ENCODE results near the gene HACD2.

The HACD2 gene

DNA sequence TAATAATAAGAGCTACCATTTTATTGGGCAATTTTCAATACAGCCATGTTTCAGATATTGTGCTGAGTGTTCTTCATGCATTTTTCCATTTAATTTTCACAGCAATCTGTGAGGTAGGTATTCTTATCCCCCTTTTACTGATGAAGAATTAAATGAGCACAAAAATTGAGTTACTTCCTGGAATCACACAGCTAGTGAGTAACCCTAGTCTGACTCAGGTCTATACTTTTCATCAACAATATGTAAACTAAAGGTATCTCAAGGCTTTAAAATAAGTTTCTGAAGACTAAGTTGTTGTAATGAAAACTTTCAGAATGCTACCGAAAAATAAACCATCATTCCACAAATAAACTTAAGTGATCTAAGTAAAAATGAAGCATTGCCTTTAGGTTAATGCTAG is 22.3 kb downstream of the HACD2 start:
- no peaks in the 10 kb centered on the region for H3K27me3 ChIP-seq (replicated peaks; ENCODE audit: control insufficient read depth, insufficient read depth, low read length)
- H3K4me3 ChIP-seq (replicated peaks; ENCODE audit: low read depth, low read length): no peak overlapping the region
- TF ChIP-seq, protein P1, sequence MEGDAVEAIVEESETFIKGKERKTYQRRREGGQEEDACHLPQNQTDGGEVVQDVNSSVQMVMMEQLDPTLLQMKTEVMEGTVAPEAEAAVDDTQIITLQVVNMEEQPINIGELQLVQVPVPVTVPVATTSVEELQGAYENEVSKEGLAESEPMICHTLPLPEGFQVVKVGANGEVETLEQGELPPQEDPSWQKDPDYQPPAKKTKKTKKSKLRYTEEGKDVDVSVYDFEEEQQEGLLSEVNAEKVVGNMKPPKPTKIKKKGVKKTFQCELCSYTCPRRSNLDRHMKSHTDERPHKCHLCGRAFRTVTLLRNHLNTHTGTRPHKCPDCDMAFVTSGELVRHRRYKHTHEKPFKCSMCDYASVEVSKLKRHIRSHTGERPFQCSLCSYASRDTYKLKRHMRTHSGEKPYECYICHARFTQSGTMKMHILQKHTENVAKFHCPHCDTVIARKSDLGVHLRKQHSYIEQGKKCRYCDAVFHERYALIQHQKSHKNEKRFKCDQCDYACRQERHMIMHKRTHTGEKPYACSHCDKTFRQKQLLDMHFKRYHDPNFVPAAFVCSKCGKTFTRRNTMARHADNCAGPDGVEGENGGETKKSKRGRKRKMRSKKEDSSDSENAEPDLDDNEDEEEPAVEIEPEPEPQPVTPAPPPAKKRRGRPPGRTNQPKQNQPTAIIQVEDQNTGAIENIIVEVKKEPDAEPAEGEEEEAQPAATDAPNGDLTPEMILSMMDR (IDR thresholded peaks at IDR 0.05; ENCODE audit: insufficient read depth, low read length, poor library complexity, severe bottlenecking): no peak
- H3K36me3 ChIP-seq (ENCODE audit: control insufficient read depth, insufficient read depth, low read length): peaks cover 4% of the 10 kb centered on the region
- no peak for DNase-seq (ENCODE audit: extremely low read depth, insufficient read length)

DNA sequence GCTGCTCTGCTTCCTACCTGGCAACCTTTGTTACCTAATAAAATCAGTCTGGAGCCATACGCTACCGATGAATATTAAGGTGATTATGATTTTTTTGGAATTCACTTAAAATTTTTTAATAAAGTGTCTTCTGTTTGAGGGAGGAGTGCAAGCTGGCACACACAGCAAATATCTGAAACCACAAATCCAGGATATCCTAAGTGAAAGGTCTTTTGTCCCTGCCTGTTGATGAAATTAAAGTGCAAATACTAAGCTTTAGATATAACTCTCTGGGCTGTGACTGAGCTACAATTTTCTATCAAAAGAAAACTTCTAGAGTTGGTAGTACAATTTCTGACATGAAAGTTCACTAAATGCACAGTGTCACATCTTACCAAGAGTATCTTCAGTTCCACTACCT is 23.7 kb downstream of the HACD2 start:
- Histone ChIP-seq H3K36me3 (ENCODE audit: control insufficient read depth, insufficient read depth, low read length) (peaks cover 2% of the 10 kb centered on the region; the same call in 1 of the 2 replicates), H3K27me3 (replicated peaks; ENCODE audit: control insufficient read depth, insufficient read depth, low read length) (no peaks in the 10 kb centered on the region), H3K4me3 (replicated peaks; ENCODE audit: low read depth, low read length) (no peak overlapping the region)
- no peak for DNase-seq (ENCODE audit: extremely low read depth, insufficient read length)
- TF ChIP-seq, protein P1 (IDR thresholded peaks at IDR 0.05; ENCODE audit: insufficient read depth, low read length, poor library complexity, severe bottlenecking): no peak

DNA sequence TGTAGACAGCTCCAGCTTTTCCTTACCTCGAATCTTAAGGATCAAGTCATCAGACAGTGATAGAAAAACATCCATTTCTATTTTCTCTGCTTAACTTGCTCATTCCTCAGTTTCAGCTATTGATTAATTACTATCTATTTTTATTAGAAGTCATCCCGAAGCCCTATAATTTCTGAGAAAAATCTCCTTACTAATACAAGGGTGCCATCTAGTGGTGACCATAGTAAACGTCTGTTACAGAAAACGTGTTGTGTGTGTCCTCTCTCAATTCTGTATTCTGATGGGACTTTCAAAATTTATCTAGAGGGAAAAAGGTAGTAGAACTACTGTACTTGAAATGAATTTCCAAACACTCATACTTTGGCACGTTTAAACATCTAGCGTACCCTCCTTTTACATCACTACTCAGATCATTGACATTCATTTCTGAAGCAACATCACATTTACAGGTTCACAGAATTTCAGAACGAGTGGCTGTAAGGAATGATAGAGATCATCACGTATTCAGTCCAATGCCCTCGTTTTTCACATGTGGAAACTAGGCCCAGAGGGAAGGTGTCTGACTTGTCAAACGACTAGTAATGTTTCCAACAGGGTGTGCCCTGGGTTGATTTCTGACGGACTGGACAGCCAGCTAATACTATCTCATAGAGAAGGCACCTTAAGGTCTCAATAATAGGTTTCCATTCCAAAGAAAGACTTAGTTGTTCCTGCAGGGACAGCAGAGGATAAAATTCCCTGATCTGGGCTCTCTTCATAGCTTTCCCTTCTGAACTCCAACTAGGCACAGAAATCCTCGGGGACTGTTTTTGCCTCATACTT is 25.6 kb downstream of the HACD2 start:
- DNase-seq (ENCODE audit: extremely low read depth, insufficient read length): peak; percentile 10
- TF ChIP-seq, protein P1 (IDR thresholded peaks at IDR 0.05; ENCODE audit: insufficient read depth, low read length, poor library complexity, severe bottlenecking): peak; percentile 57
- Histone ChIP-seq H3K36me3 (ENCODE audit: control insufficient read depth, insufficient read depth, low read length) (no peaks in the 10 kb centered on the region; the same call in 1 of the 2 replicates), H3K4me3 (replicated peaks; ENCODE audit: low read depth, low read length) (no peak overlapping the region), H3K27me3 (replicated peaks; ENCODE audit: control insufficient read depth, insufficient read depth, low read length) (no peaks in the 10 kb centered on the region)

DNA sequence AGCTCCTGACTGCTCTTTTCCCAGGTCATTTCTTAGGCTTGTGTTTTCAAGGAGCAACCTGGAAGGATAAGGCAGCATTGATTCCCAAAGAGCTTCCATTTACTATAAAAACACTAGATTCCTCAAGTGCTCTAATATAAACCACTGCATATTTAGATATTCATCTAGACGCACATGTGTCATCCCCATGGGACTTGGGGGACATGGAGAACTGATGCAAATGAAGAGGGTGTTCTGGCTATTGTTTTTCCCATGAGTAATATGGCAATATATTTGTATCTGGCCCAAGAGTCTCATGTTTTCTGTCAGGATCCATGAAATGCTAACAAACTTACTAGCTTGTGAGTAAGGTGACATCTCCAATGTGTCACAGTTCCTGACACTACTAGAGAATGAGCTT is 31.3 kb downstream of the HACD2 start:
- no peak for DNase-seq (ENCODE audit: extremely low read depth, insufficient read length)
- no peak overlapping the region for H3K4me3 ChIP-seq (replicated peaks; ENCODE audit: low read depth, low read length)
- H3K27me3 ChIP-seq (replicated peaks; ENCODE audit: control insufficient read depth, insufficient read depth, low read length): no peaks in the 10 kb centered on the region
- H3K36me3 ChIP-seq (ENCODE audit: control insufficient read depth, insufficient read depth, low read length): peaks cover 4% of the 10 kb centered on the region; the same call in 1 of the 2 replicates
- TF ChIP-seq, protein P1 (IDR thresholded peaks at IDR 0.05; ENCODE audit: insufficient read depth, low read length, poor library complexity, severe bottlenecking): no peak

DNA sequence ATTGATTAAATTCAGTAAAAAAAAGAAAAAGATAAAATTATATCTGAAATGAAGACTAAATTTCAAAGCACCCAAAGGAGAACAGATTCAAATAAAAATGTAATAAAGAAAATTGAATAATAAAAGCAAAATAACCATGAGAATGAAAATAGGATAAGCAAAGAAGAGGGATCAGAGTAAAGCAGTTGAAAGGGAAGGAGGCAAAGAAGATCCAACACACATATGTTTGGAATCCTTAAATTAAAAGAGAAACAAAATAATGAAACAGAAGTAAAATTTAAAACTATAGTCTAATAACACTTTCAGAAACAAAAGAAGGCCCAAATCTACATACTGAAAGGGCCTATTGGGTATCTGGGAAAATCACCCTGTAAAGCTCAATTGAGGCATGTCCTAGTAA is 32.1 kb downstream of the HACD2 start:
- H3K36me3 ChIP-seq (ENCODE audit: control insufficient read depth, insufficient read depth, low read length): peaks cover 4% of the 10 kb centered on the region; the same call in 1 of the 2 replicates
- H3K4me3 ChIP-seq (replicated peaks; ENCODE audit: low read depth, low read length): no peak overlapping the region
- TF ChIP-seq, protein P1 (IDR thresholded peaks at IDR 0.05; ENCODE audit: insufficient read depth, low read length, poor library complexity, severe bottlenecking): no peak
- no peaks in the 10 kb centered on the region for H3K27me3 ChIP-seq (replicated peaks; ENCODE audit: control insufficient read depth, insufficient read depth, low read length)
- DNase-seq (ENCODE audit: extremely low read depth, insufficient read length): no peak
